Mesenchymal stem cell (in vitro differentiated cells and primary cell): Measurements from ENCODE around the gene PFN2.

Experiments
- DNase-seq: peaks from one replicate; pipeline ENCODE4 v3.0.0-alpha.2; 2013
- H2AFZ ChIP-seq: one replicate; pipeline ENCODE4 v1.6.1; 2013; ENCODE audit warnings: low read depth, mild to moderate bottlenecking, control low read depth, inconsistent platforms, low read length, moderate library complexity
- H2AK5ac ChIP-seq: 2 replicates; pipeline ENCODE4 v1.6.1; 2013; ENCODE audit warnings: low read length, moderate library complexity, mild to moderate bottlenecking, inconsistent platforms; ENCODE audit not compliant: severe bottlenecking
- H2BK120ac ChIP-seq: one replicate; pipeline ENCODE4 v1.6.1; 2013; ENCODE audit warnings: low read depth, mild to moderate bottlenecking, inconsistent platforms, low read length, moderate library complexity
- H2BK12ac ChIP-seq, 2 experiments: one replicate each; pipeline ENCODE4 v1.6.1; 2013; ENCODE audit warnings: inconsistent platforms in 2 of 2, low read length in 2 of 2, mild to moderate bottlenecking in 2 of 2, moderate library complexity in 2 of 2, control low read depth in 1 of 2
- H2BK15ac ChIP-seq: one replicate; pipeline ENCODE4 v1.6.1; 2013; ENCODE audit warnings: mild to moderate bottlenecking, low read depth, inconsistent platforms; ENCODE audit not compliant: poor library complexity, severe bottlenecking
- H2BK5ac ChIP-seq: 2 replicates; pipeline ENCODE4 v1.6.1; 2013; ENCODE audit warnings: low read depth, mild to moderate bottlenecking, low read length, control low read depth, inconsistent platforms; ENCODE audit not compliant: poor library complexity, severe bottlenecking
- H3K14ac ChIP-seq, 2 experiments: one replicate each; pipeline ENCODE4 v1.6.1; 2013; ENCODE audit warnings: inconsistent platforms in 2 of 2, low read length in 2 of 2, control low read depth in 1 of 2, mild to moderate bottlenecking in 1 of 2, moderate library complexity in 1 of 2
- H3K18ac ChIP-seq, 2 experiments: one replicate each; pipeline ENCODE4 v1.6.1; 2013; ENCODE audit warnings: inconsistent platforms in 2 of 2, low read length in 2 of 2, control low read depth in 1 of 2, low read depth in 1 of 2, mild to moderate bottlenecking in 1 of 2
- H3K23ac ChIP-seq, 2 experiments: one replicate each; pipeline ENCODE4 v1.6.1; 2013; ENCODE audit warnings: inconsistent platforms in 2 of 2, low read length in 2 of 2, mild to moderate bottlenecking in 2 of 2, moderate library complexity in 2 of 2, control low read depth in 1 of 2
- H3K27ac ChIP-seq: 2 replicates; pipeline ENCODE4 v1.5.1; 2013; ENCODE audit warnings: mild to moderate bottlenecking, moderate library complexity, low read length, control low read depth, inconsistent platforms; ENCODE audit not compliant: poor library complexity, severe bottlenecking
- H3K27me3 ChIP-seq, 2 experiments: 2 replicates each; pipeline versions ENCODE4 v1.6.1 to v1.7.0; 2013; ENCODE audit warnings: low read length in 2 of 2, mild to moderate bottlenecking in 2 of 2, moderate library complexity in 2 of 2, control low read depth in 1 of 2, inconsistent platforms in 1 of 2; ENCODE audit not compliant: control insufficient read depth in 1 of 2, insufficient read depth in 1 of 2
- H3K36me3 ChIP-seq, 2 experiments: 2 replicates each; pipeline versions ENCODE4 v1.6.1 to v1.7.0; 2013; ENCODE audit warnings: low read length in 2 of 2, control low read depth in 1 of 2, inconsistent platforms in 1 of 2, low read depth in 1 of 2, mild to moderate bottlenecking in 1 of 2; ENCODE audit not compliant: insufficient read depth in 2 of 2, control insufficient read depth in 1 of 2
- H3K4ac ChIP-seq, 2 experiments: one replicate each; pipeline ENCODE4 v1.6.1; 2013; ENCODE audit warnings: inconsistent platforms in 2 of 2, low read length in 2 of 2, mild to moderate bottlenecking in 2 of 2, moderate library complexity in 2 of 2, control low read depth in 1 of 2, low read depth in 1 of 2
- H3K4me1 ChIP-seq: 2 replicates; pipeline ENCODE4 v1.6.1; 2013; ENCODE audit warnings: low read depth, low read length, control low read depth; ENCODE audit not compliant: control insufficient read depth, insufficient read depth
- H3K4me2 ChIP-seq: 2 replicates; pipeline ENCODE4 v1.6.1; 2013; ENCODE audit warnings: low read length, mild to moderate bottlenecking, inconsistent platforms; ENCODE audit not compliant: poor library complexity, severe bottlenecking
- H3K4me3 ChIP-seq, 2 experiments: 2 replicates each; pipeline versions ENCODE4 v1.5.1 to v1.7.0; 2013; ENCODE audit warnings: low read length in 2 of 2, mild to moderate bottlenecking in 2 of 2, control low read depth in 1 of 2, low read depth in 1 of 2; ENCODE audit not compliant: insufficient read depth in 1 of 2
- H3K79me1 ChIP-seq: replicated peaks from 2 replicates; pipeline ENCODE4 v1.6.1; 2013; ENCODE audit warnings: mild to moderate bottlenecking, control low read depth, low read length, inconsistent platforms; ENCODE audit not compliant: poor library complexity, severe bottlenecking
- H3K9ac ChIP-seq: 2 replicates; pipeline ENCODE4 v1.7.0; 2013; ENCODE audit warnings: mild to moderate bottlenecking, low read length, moderate library complexity
- H3K9me3 ChIP-seq: 2 replicates; pipeline ENCODE4 v1.7.0; 2013; ENCODE audit warnings: mild to moderate bottlenecking, low read length; ENCODE audit not compliant: control insufficient read depth
- H4K8ac ChIP-seq: one replicate; pipeline ENCODE4 v1.6.1; 2013; ENCODE audit warnings: inconsistent platforms, mild to moderate bottlenecking, low read length, moderate library complexity
- H4K91ac ChIP-seq: one replicate; pipeline ENCODE4 v1.6.1; 2013; ENCODE audit warnings: mild to moderate bottlenecking, low read length, inconsistent platforms
- WGBS: methylation state at CpG from one replicate; pipeline ENCODE4 v1.1.7; 2013; ENCODE audit warnings: mixed read lengths; 5-methylcytosine and 5-hydroxymethylcytosine counted together

PFN2 gene

GRCh38 chr3:149969110-149969939, 1.4 kb downstream of the PFN2 start:
- H3K4ac ChIP-seq, result peak overlapping the region in 1 of 2 experiments; percentile 79
- H3K18ac ChIP-seq, result peak overlapping the region in 1 of 2 experiments; percentile 41
- no peak overlapping the region for H2AFZ ChIP-seq
- H3K36me3 ChIP-seq, result peaks cover 0 to 31% of the 10 kb centered on the region in 2 experiments
- peak overlapping the region; percentile 69 for H2BK5ac ChIP-seq
- no peaks in the 10 kb centered on the region for H3K9me3 ChIP-seq
- H2BK12ac ChIP-seq, result no peak overlapping the region
- H3K23ac ChIP-seq, result no peak overlapping the region
- H2BK120ac ChIP-seq, result no peak overlapping the region
- H3K4me2 ChIP-seq, result peak overlapping the region; percentile 82
- H2BK15ac ChIP-seq, result no peak overlapping the region
- DNase-seq, result peak; percentile 91
- peak overlapping the region; percentile 4 to 90 for H3K4me3 ChIP-seq
- H3K79me1 ChIP-seq, result no peaks in the 10 kb centered on the region
- WGBS, result 1% methylated on average over 11 of the region's 15 CpGs
- H2AK5ac ChIP-seq, result peak overlapping the region; percentile 62
- no peaks in the 10 kb centered on the region for H3K27me3 ChIP-seq
- H4K91ac ChIP-seq, result no peak overlapping the region
- H3K9ac ChIP-seq, result peak overlapping the region; percentile 98
- H3K4me1 ChIP-seq, result peaks cover 1% of the 10 kb centered on the region
- H4K8ac ChIP-seq, result no peak overlapping the region
- peak overlapping the region in 1 of 2 experiments; percentile 25 for H3K14ac ChIP-seq
- H3K27ac ChIP-seq, result peak overlapping the region; percentile 81

GRCh38 chr3:149968216-149968615, 2.5 kb downstream of the PFN2 start:
- H3K14ac ChIP-seq, result no peak overlapping the region
- peak overlapping the region in 1 of 2 experiments; percentile 90 for H3K4me3 ChIP-seq
- no peaks in the 10 kb centered on the region for H3K79me1 ChIP-seq
- peak overlapping the region; percentile 10 for H3K27ac ChIP-seq
- peak overlapping the region; percentile 52 for H2BK15ac ChIP-seq
- DNase-seq, result peak; percentile 28
- 38% methylated on average over 8 of the region's 8 CpGs for WGBS
- H2BK12ac ChIP-seq, result no peak overlapping the region
- no peaks in the 10 kb centered on the region for H3K9me3 ChIP-seq
- peak overlapping the region; percentile 57 for H3K4me2 ChIP-seq
- peak overlapping the region; percentile 98 for H3K9ac ChIP-seq
- peaks cover 0 to 35% of the 10 kb centered on the region in 2 experiments for H3K36me3 ChIP-seq
- peak overlapping the region in 1 of 2 experiments; percentile 33 for H3K18ac ChIP-seq
- no peak overlapping the region for H3K4ac ChIP-seq
- H3K23ac ChIP-seq, result no peak overlapping the region
- H2BK5ac ChIP-seq, result no peak overlapping the region
- H4K8ac ChIP-seq, result no peak overlapping the region
- H2BK120ac ChIP-seq, result no peak overlapping the region
- no peak overlapping the region for H2AFZ ChIP-seq
- H2AK5ac ChIP-seq, result no peak overlapping the region
- H3K4me1 ChIP-seq, result no peaks in the 10 kb centered on the region
- no peak overlapping the region for H4K91ac ChIP-seq
- no peaks in the 10 kb centered on the region for H3K27me3 ChIP-seq

- H3K23ac ChIP-seq, result no peak overlapping the region
- no peak overlapping the region for H2BK120ac ChIP-seq
- no peak overlapping the region for H3K4ac ChIP-seq
- H3K27me3 ChIP-seq, result no peaks in the 10 kb centered on the region
- H3K36me3 ChIP-seq, result peaks cover 0 to 39% of the 10 kb centered on the region in 2 experiments
- H3K4me1 ChIP-seq, result no peaks in the 10 kb centered on the region
- no peak overlapping the region for H2AFZ ChIP-seq
- DNase-seq, result peak; percentile 72
- no peak overlapping the region for H4K8ac ChIP-seq
- H3K9me3 ChIP-seq, result no peaks in the 10 kb centered on the region
- no peak overlapping the region for H2AK5ac ChIP-seq
- H2BK15ac ChIP-seq, result no peak overlapping the region
- no peak overlapping the region for H3K14ac ChIP-seq
- no peak overlapping the region for H2BK5ac ChIP-seq
- no peak overlapping the region for H3K18ac ChIP-seq
- H4K91ac ChIP-seq, result no peak overlapping the region
- H3K79me1 ChIP-seq, result no peaks in the 10 kb centered on the region
- peak overlapping the region; percentile 98 for H3K9ac ChIP-seq
- no peak overlapping the region for H2BK12ac ChIP-seq
- H3K4me3 ChIP-seq, result peak overlapping the region in 1 of 2 experiments; percentile 90
- no peak overlapping the region for H3K27ac ChIP-seq
- H3K4me2 ChIP-seq, result peak overlapping the region; percentile 61
- WGBS, result no CpG with 5 or more reads among the region's 9 CpGs
Measured at GRCh38 chr3:149967086-149967685, 3.5 kb downstream of the PFN2 start.

- H3K9me3 ChIP-seq, result no peaks in the 10 kb centered on the region
- H3K27ac ChIP-seq, result no peak overlapping the region
- no peaks in the 10 kb centered on the region for H3K4me1 ChIP-seq
- H3K14ac ChIP-seq, result no peak overlapping the region
- no peak overlapping the region for H2BK5ac ChIP-seq
- no peak overlapping the region for H2AFZ ChIP-seq
- no peak overlapping the region for H4K91ac ChIP-seq
- peak overlapping the region; percentile 42 for H3K9ac ChIP-seq
- H3K4ac ChIP-seq, result no peak overlapping the region
- H2BK15ac ChIP-seq, result no peak overlapping the region
- peak; percentile 38 for DNase-seq
- H3K23ac ChIP-seq, result no peak overlapping the region
- no peak overlapping the region for H2BK120ac ChIP-seq
- H3K4me2 ChIP-seq, result no peak overlapping the region
- H2BK12ac ChIP-seq, result no peak overlapping the region
- H2AK5ac ChIP-seq, result no peak overlapping the region
- H3K18ac ChIP-seq, result no peak overlapping the region
- H3K36me3 ChIP-seq, result peaks cover 0 to 47% of the 10 kb centered on the region in 2 experiments
- H3K27me3 ChIP-seq, result no peaks in the 10 kb centered on the region
- no peak overlapping the region for H4K8ac ChIP-seq
- no peak overlapping the region for H3K4me3 ChIP-seq
- H3K79me1 ChIP-seq, result peaks cover 3% of the 10 kb centered on the region
Measured at GRCh38 chr3:149965278-149965677, 5.4 kb downstream of the PFN2 start.
